ENCODE data around the gene LRRC9.

LRRC9 gene

DNA sequence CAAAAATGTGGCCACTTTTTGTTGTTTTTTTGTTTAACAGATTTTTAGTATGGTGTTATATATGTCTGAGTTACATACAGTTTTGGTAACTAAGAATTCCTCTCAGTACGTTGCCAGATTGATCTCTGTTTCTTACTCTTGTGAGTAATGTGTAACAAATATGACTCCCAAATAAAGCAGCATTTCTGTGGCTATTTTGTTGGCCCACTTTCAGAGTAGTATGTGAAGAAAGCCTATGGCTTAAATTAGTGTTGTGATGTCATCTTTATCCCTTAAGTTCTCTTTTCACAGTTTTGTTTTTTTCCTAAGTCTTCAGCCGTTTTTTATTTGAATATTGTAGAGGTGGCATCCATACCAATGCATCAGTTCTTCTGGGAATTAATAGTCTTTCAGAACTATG lies 182.4 kb downstream of the LRRC9 start:
- Histone ChIP-seq H3K36me3 (peaks cover 12 to 97% (median 68%) of the 10 kb centered on the region in 11 experiments), H3K4me3 (no peak overlapping the region), H4K20me1 (peaks cover 0 to 60% (median 19%) of the 10 kb centered on the region in 11 experiments; a peak in 14 of 22 replicates), H3K9me3 (replicated peaks in 1 of 11) (peaks cover 0 to 49% (median 36%) of the 10 kb centered on the region in 11 experiments; a peak in 18 of 22 replicates), H3K27ac (no peak overlapping the region), H3K9ac (no peak overlapping the region), H3K4me1 (peaks cover 0 to 31% (median 0%) of the 10 kb centered on the region in 10 experiments; a peak in 4 of 20 replicates), H3K4me2 (no peak overlapping the region), H3K27me3 (no peaks in the 10 kb centered on the region)
- TF ChIP-seq Cebpa-rat (IDR thresholded peaks at IDR 0.05) = no peak

DNA sequence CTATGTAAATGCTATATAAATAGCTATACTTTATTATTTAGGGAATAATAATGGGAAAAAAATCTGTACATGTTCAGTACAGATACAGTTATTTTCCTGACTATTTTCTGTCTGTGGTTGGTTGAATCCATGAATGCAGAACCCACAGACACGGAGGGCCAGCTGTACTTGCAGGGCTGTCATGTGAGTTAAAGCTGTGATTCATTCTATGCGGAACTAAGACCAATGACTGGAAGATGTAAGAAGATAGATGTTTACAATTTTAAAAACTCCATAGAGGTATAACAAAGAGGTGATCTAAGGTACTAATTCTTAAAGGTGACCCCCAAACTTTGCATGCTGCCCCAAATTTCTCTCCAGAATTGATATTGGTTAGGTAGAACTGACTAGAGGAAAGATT lies 186.4 kb downstream of the LRRC9 start:
- H3K36me3 ChIP-seq = peaks cover 30 to 96% (median 73%) of the 10 kb centered on the region in 11 experiments
- H3K9me3 ChIP-seq (replicated peaks in 1 of 11) = peaks cover 0 to 46% (median 31%) of the 10 kb centered on the region in 11 experiments; a peak in 18 of 22 replicates
- no peak overlapping the region; a peak in 1 of 22 replicates for H3K27ac ChIP-seq
- no peak overlapping the region for H3K4me3 ChIP-seq
- no peak overlapping the region for H3K9ac ChIP-seq
- H4K20me1 ChIP-seq = peaks cover 0 to 51% (median 19%) of the 10 kb centered on the region in 11 experiments; a peak in 14 of 22 replicates
- TF ChIP-seq Cebpa-rat (IDR thresholded peaks at IDR 0.05) = no peak
- H3K4me1 ChIP-seq = peaks cover 0 to 34% (median 0%) of the 10 kb centered on the region in 10 experiments; a peak in 4 of 20 replicates
- H3K4me2 ChIP-seq = peak overlapping the region in 2 of 11 experiments; percentile 34 to 57; a peak in 4 of 22 replicates
- no peaks in the 10 kb centered on the region for H3K27me3 ChIP-seq

DNA sequence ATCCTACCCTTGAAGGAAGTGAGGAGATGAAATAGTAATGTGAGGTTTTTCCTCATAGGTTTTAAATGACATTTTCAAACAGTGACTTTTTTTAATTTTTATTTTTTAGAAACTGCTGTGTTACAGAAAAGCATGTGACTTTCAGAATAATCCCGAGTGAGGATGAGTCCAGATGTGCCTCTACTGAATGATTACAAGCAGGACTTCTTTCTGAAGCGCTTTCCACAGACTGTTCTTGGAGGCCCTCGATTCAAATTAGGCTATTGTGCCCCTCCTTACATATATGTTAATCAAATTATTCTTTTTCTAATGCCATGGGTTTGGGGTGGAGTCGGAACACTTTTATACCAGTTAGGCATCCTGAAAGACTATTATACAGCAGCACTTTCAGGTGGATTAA lies 187.5 kb downstream of the LRRC9 start:
- no peak overlapping the region for H3K4me2 ChIP-seq
- H3K36me3 ChIP-seq = peaks cover 30 to 94% (median 64%) of the 10 kb centered on the region in 11 experiments
- no peak overlapping the region for H3K4me3 ChIP-seq
- peaks cover 0 to 24% (median 0%) of the 10 kb centered on the region in 10 experiments; a peak in 4 of 20 replicates for H3K4me1 ChIP-seq
- no peak for TF ChIP-seq Cebpa-rat (IDR thresholded peaks at IDR 0.05)
- peaks cover 0 to 48% (median 18%) of the 10 kb centered on the region in 11 experiments; a peak in 14 of 22 replicates for H4K20me1 ChIP-seq
- H3K27ac ChIP-seq = no peak overlapping the region; a peak in 1 of 22 replicates
- no peak overlapping the region for H3K9ac ChIP-seq
- no peaks in the 10 kb centered on the region for H3K27me3 ChIP-seq
- peaks cover 0 to 38% (median 31%) of the 10 kb centered on the region in 11 experiments; a peak in 18 of 22 replicates for H3K9me3 ChIP-seq (replicated peaks in 1 of 11)

DNA sequence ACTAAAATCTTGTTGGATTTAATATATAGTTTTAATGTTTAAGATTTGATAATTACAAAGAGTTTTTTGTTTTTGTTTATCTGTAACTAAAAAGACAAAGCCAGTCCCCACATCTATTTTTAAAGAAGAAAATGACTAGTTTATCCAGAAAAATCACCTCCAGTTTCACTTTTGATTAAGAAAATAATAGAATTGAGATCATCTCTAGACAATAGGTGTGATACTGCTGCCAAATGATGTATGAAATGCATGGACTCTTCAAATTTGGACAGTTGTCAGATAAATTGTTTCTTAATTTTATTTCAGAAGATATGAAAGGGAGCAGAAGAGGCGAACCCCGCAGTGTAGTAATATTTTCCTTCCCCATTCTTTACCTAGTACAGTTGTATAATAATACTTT lies 191.8 kb downstream of the LRRC9 start:
- Histone ChIP-seq H3K9me3 (replicated peaks in 1 of 11) (peaks cover 0 to 21% (median 11%) of the 10 kb centered on the region in 11 experiments; a peak in 10 of 22 replicates), H3K4me3 (no peak overlapping the region), H3K27me3 (no peaks in the 10 kb centered on the region), H3K9ac (no peak overlapping the region), H4K20me1 (peaks cover 0 to 51% (median 0%) of the 10 kb centered on the region in 11 experiments; a peak in 10 of 22 replicates), H3K4me2 (no peak overlapping the region), H3K36me3 (peaks cover 48 to 93% (median 76%) of the 10 kb centered on the region in 11 experiments), H3K27ac (no peak overlapping the region), H3K4me1 (peaks cover 0 to 18% (median 6%) of the 10 kb centered on the region in 10 experiments; a peak in 8 of 20 replicates)
- TF ChIP-seq Cebpa-rat (IDR thresholded peaks at IDR 0.05) = no peak

Measured in BLaER1 treated with 17β-estradiol and CSF1 and Interleukin-3, amounts not matched to agents 10 nM and 100 nM (cell line).